ENCODE results near the gene SORCS1. TPM values are rescaled to one million over a fixed set of nuclear protein-coding genes. Genes with fewer than 3 reads are reported as not detected.

The SORCS1 gene
- total and polyA plus RNA-seq, 2 experiments from 2014 or later = 2.9 to 8.9 TPM

DNA sequence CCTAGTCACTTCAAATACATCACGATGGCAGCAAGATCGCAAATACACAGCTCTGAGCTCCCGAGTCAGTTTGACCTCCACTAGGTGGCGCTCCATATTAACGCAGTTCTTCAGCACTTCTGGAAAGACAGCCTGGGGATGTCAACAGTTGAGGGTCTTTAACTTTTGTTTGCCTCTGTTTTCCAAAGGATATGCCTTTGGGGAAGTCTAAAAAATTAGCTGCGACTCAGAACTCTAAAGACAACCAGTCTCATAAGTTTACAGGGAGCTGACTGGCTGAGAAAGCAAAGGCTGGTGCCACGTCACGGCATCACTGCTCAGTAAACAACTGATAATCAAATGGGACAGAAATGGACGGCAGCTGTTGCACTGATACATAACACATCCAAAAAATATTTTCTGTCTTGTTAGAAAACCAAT is 458.8 kb downstream of the SORCS1 start:
- no peak overlapping the region for H3K4me3 ChIP-seq
- H4K20me1 ChIP-seq (replicated peaks; ENCODE audit: insufficient read depth) = no peaks in the 10 kb centered on the region
- peak; percentile 76 for ATAC-seq
- H3K9me2 ChIP-seq (ENCODE audit: insufficient read depth) = no peaks in the 10 kb centered on the region
- H3K27ac ChIP-seq (ENCODE audit: low read depth) = no peak overlapping the region
- H2AFZ ChIP-seq = no peak overlapping the region
- no peaks in the 10 kb centered on the region for H3K27me3 Mint-ChIP-seq (ENCODE audit: insufficient read depth, low read depth, poor library complexity)
- no peak overlapping the region for H3K4me2 ChIP-seq
- TF ChIP-seq ZNF331 (CRISPR knock-in tag; IDR thresholded peaks at IDR 0.05; ENCODE audit: low read depth) = no peak
- TF ChIP-seq, protein P1, sequence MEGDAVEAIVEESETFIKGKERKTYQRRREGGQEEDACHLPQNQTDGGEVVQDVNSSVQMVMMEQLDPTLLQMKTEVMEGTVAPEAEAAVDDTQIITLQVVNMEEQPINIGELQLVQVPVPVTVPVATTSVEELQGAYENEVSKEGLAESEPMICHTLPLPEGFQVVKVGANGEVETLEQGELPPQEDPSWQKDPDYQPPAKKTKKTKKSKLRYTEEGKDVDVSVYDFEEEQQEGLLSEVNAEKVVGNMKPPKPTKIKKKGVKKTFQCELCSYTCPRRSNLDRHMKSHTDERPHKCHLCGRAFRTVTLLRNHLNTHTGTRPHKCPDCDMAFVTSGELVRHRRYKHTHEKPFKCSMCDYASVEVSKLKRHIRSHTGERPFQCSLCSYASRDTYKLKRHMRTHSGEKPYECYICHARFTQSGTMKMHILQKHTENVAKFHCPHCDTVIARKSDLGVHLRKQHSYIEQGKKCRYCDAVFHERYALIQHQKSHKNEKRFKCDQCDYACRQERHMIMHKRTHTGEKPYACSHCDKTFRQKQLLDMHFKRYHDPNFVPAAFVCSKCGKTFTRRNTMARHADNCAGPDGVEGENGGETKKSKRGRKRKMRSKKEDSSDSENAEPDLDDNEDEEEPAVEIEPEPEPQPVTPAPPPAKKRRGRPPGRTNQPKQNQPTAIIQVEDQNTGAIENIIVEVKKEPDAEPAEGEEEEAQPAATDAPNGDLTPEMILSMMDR (conservative IDR thresholded peaks at IDR 0.05; ENCODE audit: low read depth in 2 of 2) = peak; percentile 92 to 93
- no peaks in the 10 kb centered on the region for H3F3A ChIP-seq (replicated peaks; ENCODE audit: low read depth)
- no peaks in the 10 kb centered on the region for H3K79me2 ChIP-seq (replicated peaks; ENCODE audit: insufficient read depth)
- H3K9me3 Mint-ChIP-seq = no peaks in the 10 kb centered on the region; the same call in 2 of the 3 replicates
- no peaks in the 10 kb centered on the region for H3K36me3 ChIP-seq (ENCODE audit: insufficient read depth)
- no peak overlapping the region for H3K27ac Mint-ChIP-seq
- H3K36me3 Mint-ChIP-seq (ENCODE audit: low read depth) = no peaks in the 10 kb centered on the region; the same call in 2 of the 3 replicates
- peaks cover 30% of the 10 kb centered on the region for H3K4me1 ChIP-seq (ENCODE audit: insufficient read depth)
- DNase-seq (ENCODE audit: low spot score) = peak; percentile 89
- H3K4me3 Mint-ChIP-seq = no peak overlapping the region
- H3K27me3 ChIP-seq (ENCODE audit: insufficient read depth) = no peaks in the 10 kb centered on the region
- H3K4me1 Mint-ChIP-seq = peaks cover 35% of the 10 kb centered on the region

- H3K4me3 Mint-ChIP-seq = no peak overlapping the region
- H3K27me3 Mint-ChIP-seq (ENCODE audit: insufficient read depth, low read depth, poor library complexity) = peaks cover 5% of the 10 kb centered on the region
- H3K4me3 ChIP-seq = no peak overlapping the region
- H3K27ac Mint-ChIP-seq = no peak overlapping the region
- no peaks in the 10 kb centered on the region for H3K36me3 Mint-ChIP-seq (ENCODE audit: low read depth)
- H3K9me3 Mint-ChIP-seq = no peaks in the 10 kb centered on the region
- H2AFZ ChIP-seq = no peak overlapping the region
- H3K4me2 ChIP-seq = no peak overlapping the region
- no peaks in the 10 kb centered on the region for H3K9me2 ChIP-seq (ENCODE audit: insufficient read depth)
- no peaks in the 10 kb centered on the region for H3K36me3 ChIP-seq (ENCODE audit: insufficient read depth)
- no peak for ATAC-seq
- H4K20me1 ChIP-seq (replicated peaks; ENCODE audit: insufficient read depth) = no peaks in the 10 kb centered on the region
- no peak overlapping the region for H3K27ac ChIP-seq (ENCODE audit: low read depth)
- no peaks in the 10 kb centered on the region for H3K79me2 ChIP-seq (replicated peaks; ENCODE audit: insufficient read depth)
- no peaks in the 10 kb centered on the region for H3K4me1 ChIP-seq (ENCODE audit: insufficient read depth)
- DNase-seq (ENCODE audit: low spot score) = no peak
- peaks cover 11% of the 10 kb centered on the region; the same call in 2 of the 3 replicates for H3K4me1 Mint-ChIP-seq
- H3K27me3 ChIP-seq (ENCODE audit: insufficient read depth) = no peaks in the 10 kb centered on the region
- no peaks in the 10 kb centered on the region for H3F3A ChIP-seq (replicated peaks; ENCODE audit: low read depth)
- TF ChIP-seq ETS1 (IDR thresholded peaks at IDR 0.05) (no peak), ZNF114 (CRISPR knock-in tag; IDR thresholded peaks at IDR 0.05) (no peak), EZH2phosphoT487 (IDR thresholded peaks at IDR 0.05; ENCODE audit: unreplicated experiment) (no peak), REST (IDR thresholded peaks at IDR 0.05; ENCODE audit: unreplicated experiment) (no peak), EZH2 (IDR thresholded peaks at IDR 0.05; ENCODE audit: low read depth, unreplicated experiment) (no peak), POLR2AphosphoS5 (IDR thresholded peaks at IDR 0.05; ENCODE audit: low read depth) (no peak), CREB1 (CRISPR knock-in tag; IDR thresholded peaks at IDR 0.05; ENCODE audit: low read depth) (no peak), STAT1 (IDR thresholded peaks at IDR 0.05; ENCODE audit: unreplicated experiment) (no peak), NANOG (IDR thresholded peaks at IDR 0.05; ENCODE audit: borderline replicate concordance) (no peak), ZNF331 (CRISPR knock-in tag; IDR thresholded peaks at IDR 0.05; ENCODE audit: low read depth) (no peak)
- TF ChIP-seq, protein P1 (conservative IDR thresholded peaks at IDR 0.05; ENCODE audit: low read depth in 2 of 2) = no peak
Observed at GRCh38 chr10:106696239-106696638, 468.3 kb downstream of the SORCS1 start.

Measured in GM23338 (cell line).